Measurements from ENCODE around the gene SLC22A17.
"Not testable (repeated sequence)": the region's sequence is repeated elsewhere in the genome, so short reads cannot be mapped to it uniquely, and the experiment has no call there.

Gene SLC22A17

GRCh38 chr14:23339506-23340268 is 13.0 kb downstream of the SLC22A17 start:
- no peak for DNase-seq (ENCODE audit: low read depth)

- no peak for DNase-seq (ENCODE audit: low read depth)
Measured at GRCh38 chr14:23335623-23336022, 17.1 kb downstream of the SLC22A17 start.

GRCh38 chr14:23327947-23328744 is 24.5 kb downstream of the SLC22A17 start:
- peak; percentile 42 for DNase-seq (ENCODE audit: low read depth)

- no peak for DNase-seq (ENCODE audit: low read depth)
Measured at GRCh38 chr14:23326491-23327332, 26.0 kb downstream of the SLC22A17 start.

GRCh38 chr14:23325746-23326145 is 26.9 kb downstream of the SLC22A17 start:
- DNase-seq (ENCODE audit: low read depth), result not testable (repeated sequence)

GRCh38 chr14:23324993-23325392 is 27.7 kb downstream of the SLC22A17 start:
- no peak for DNase-seq (ENCODE audit: low read depth)

GRCh38 chr14:23324455-23324846 is 28.2 kb downstream of the SLC22A17 start:
- DNase-seq (ENCODE audit: low read depth), result no peak

- DNase-seq (ENCODE audit: low read depth), result no peak
Measured at GRCh38 chr14:23323838-23324454, 28.7 kb downstream of the SLC22A17 start.

GRCh38 chr14:23322568-23323517 is 29.8 kb downstream of the SLC22A17 start:
- no peak for DNase-seq (ENCODE audit: low read depth)

GRCh38 chr14:23321572-23322547 is 30.8 kb downstream of the SLC22A17 start:
- DNase-seq (ENCODE audit: low read depth), result no peak

- DNase-seq (ENCODE audit: low read depth), result peak; percentile 92
Measured at GRCh38 chr14:23320584-23321571, 31.8 kb downstream of the SLC22A17 start, which contains the start of gene PABPN1. Gene PABPN1 (plus strand): TSS chr14:23321457. CDS start chr14:23321470, 13 bp downstream.

- no peak for DNase-seq (ENCODE audit: low read depth)
Measured at GRCh38 chr14:23319746-23320583, 32.7 kb downstream of the SLC22A17 start.

GRCh38 chr14:23316300-23316699 is 36.4 kb downstream of the SLC22A17 start:
- DNase-seq (ENCODE audit: low read depth), result no peak

GRCh38 chr14:23310546-23310945 is 42.1 kb downstream of the SLC22A17 start:
- DNase-seq (ENCODE audit: low read depth), result no peak

- no peak for DNase-seq (ENCODE audit: low read depth)
Measured at GRCh38 chr14:23308721-23309445, 43.8 kb downstream of the SLC22A17 start.
